H4 (cell line): ENCODE results near the gene KLC1. TPM values are rescaled to one million over a fixed set of nuclear protein-coding genes. Genes with fewer than 3 reads are reported as not detected.

Source experiments
- DNase-seq: peaks from one replicate; pipeline ENCODE4 v3.0.0-alpha.2; 2015; ENCODE audit warnings: low spot score
- total RNA-seq: library from RNA; depleted of rRNA; stranded (reverse); fragments of >200 nt; shearing (Covaris generic); gene quantifications from 2 replicates; pipeline ENCODE4 v1.2.3, GENCODE V29; 2014

Gene KLC1
- total RNA-seq, 1 experiment from 2014 or later = 75.5 TPM

DNA sequence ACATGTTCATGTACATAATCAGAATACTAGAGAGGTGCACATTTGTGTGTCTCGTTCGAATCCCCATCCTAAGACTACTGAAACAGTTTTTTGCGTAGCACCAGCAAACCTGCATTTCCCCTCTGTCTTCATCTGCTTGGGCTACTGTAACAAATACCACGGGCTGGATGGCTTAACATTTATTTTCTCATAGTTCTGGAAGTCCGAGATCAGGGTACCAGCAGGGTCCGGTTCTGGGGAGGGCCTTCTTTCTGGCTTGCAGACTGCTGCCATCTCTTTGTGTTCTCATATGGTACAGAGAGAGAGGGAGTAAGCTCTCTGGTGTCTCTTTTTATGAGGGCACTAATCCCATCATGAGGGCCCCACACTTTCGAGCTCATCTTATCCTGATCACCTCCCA is 30.6 kb downstream of the KLC1 start:
- DNase-seq = no peak

DNA sequence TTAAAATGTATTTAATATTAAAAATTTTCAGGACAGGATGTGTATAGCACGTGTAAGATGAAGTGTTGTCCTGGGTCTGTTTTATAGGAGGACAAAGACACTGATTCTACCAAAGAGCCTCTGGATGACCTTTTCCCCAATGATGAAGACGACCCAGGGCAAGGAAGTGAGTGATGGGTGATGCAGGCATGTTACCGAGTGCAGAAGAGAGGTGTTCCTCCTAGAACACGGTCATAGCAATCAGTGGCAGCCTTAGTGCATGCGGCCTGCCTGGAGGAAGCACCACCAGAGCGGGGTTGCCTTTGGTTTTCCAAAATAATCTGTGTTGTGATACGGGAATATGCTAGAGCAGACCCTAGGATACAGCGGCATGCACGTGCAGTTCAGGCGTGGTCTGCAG is 33.0 kb downstream of the KLC1 start:
- DNase-seq = no peak

DNA sequence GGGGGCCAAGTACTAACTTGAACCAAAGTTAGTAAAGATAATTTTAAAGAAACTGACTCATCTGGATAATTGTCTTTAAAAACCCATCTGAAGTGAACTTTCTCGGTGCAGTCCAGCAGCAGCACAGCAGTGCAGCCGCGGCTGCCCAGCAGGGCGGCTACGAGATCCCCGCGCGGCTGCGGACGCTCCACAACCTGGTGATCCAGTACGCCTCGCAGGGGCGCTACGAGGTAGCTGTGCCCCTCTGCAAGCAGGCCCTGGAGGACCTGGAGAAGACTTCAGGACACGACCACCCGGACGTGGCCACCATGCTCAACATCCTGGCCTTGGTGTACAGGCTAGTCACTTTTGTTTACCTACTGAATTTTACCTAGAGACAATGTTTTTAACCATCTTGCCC is 33.6 kb downstream of the KLC1 start:
- no peak for DNase-seq

DNA sequence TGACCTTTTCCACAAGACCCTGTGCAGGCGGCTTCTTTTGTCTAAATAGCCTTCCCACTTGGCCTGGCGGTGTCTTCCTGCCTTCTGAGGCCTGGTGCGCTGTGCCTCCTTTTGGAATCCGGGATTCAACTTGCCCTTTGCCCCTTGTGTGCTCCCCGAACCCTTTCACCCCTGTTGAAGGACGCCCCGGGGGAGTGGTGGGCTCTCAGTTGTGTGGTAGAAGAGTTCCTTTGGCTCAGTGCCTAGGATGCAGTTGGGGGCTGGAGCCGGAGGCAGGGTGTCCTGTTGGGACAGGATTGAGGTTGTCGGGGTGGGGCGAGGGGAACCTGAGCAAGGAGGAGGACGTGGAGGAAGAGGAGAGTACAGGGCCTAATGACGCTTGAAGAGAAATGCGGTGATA is 34.5 kb downstream of the KLC1 start:
- DNase-seq = no peak

DNA sequence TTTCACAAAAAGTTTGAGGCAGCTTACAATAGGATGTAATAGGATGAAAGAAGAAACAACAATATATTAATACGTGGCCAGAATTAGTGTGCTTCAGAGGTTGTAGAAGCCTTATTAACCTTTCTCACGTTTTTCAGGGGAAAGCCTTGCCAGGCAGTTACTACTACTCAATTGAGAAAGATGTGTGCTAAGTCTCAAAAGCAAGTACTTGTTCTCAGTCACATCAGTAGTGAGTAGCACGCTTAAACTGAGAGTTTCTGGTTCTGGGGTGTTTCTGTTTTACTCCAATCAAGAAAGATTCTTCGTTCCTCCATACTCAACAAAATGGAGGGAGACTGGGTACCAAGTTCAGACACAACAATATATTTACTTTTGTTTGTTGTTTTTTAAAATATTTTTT is 38.7 kb downstream of the KLC1 start:
- DNase-seq = no peak

DNA sequence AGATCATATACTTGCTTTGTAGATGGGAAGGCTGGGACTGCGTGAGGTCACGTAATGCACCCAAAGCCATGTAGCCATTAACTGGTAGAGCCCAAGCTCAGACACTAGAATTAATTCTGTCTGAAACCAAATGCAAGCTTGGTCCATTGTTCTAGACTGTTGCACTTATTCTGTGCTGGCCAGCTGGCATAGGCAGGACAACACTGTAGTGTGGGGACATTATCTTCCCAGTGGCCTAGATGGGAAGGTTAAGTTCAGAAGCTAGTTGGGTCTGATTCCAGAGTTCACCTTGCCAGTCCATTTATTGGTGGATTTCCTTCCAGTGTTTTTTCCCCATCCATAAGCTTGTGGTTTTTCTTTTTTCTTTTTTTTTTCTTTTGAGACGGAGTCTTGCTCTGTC is 39.1 kb downstream of the KLC1 start:
- DNase-seq = no peak

DNA sequence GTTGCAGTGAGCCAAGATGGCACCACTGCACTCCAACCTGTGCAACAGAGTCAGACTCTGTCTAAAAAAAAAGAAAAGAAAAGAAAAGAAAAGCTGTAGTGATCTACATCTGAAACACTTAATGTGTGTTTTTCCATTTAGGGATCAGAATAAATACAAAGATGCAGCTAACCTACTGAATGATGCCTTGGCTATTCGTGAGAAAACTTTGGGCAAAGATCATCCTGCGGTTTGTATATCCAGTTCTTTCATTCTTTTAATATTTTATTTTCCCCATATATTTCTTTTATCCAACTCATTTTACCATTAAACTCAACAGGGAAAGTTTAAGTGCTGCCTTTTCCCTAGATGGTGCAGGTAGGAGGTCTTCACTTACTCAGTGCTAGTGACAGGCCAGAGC is 40.4 kb downstream of the KLC1 start:
- DNase-seq = no peak

DNA sequence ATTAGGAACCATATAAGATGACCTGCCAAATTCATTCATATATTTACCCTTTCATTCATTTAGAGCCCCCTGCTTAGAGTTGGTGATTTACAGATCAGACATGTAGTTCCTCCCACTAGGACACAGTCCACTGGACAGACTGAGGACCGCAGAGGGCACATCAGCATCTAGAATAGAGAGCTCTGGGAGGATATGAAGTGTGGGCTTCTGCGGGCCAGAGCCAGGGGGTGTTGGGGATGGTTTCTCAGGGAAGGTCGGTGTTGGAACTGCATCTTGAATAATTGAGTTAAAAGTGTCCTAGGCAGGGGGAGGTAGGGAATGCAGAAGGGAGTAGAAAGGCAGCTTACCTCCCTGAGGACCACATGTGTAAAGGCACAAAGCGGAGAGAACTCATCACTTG is 42.9 kb downstream of the KLC1 start:
- no peak for DNase-seq

DNA sequence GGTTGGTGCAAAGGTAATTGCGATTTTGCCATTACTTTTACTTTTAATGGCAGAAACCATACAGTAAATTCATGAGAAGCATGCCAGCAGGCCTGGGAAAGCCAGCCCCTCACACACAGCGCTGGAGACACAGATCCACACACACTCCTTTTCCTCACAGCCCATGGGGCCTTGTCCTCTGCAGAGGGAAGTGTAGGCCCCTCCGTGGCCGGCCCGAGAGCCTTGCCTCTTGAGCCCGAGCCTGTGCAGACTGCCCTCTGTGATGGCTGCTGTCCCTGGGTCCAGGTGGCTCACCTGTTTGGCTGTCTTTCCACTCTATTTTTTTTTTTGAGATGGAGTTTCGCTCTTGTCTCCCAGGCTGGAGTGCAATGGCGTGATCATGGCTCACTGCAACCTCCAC is 46.9 kb downstream of the KLC1 start:
- DNase-seq = no peak

DNA sequence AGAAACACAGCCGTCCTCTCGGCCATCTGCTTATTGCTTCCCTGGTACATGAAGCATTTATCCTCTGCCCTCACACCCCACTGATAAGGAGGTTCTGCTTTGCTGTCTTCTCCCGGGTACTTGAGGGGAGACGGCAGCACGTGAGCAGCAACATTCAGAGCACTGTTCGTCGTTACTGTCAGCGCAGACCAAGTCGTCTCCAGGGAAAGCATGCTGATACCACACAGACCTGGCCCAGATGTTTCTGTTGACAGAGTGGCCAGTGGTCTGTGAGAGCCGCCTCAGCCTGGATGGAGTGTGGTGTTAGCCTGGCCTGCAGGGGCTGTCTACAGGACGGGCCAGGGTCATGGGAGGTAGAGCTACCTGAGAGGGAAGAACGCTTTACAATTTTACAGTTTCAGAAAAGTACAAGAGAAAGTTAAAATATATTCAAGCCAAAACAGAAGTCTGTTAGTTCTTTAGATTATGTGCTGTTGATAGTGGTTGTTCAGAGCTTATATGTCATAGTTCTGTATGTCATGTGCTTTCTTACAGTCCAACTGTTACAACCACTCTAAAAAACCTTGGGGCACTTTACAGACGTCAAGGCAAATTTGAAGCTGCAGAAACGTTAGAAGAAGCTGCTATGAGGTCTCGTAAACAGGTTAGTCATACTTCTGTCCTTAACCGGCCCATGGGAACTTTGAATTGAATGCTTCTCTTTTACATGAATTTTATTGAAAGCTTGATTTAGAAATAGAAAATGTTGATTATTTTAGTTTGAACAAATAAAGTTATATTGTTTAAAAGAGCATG is 48.1 kb downstream of the KLC1 start:
- DNase-seq = no peak

DNA sequence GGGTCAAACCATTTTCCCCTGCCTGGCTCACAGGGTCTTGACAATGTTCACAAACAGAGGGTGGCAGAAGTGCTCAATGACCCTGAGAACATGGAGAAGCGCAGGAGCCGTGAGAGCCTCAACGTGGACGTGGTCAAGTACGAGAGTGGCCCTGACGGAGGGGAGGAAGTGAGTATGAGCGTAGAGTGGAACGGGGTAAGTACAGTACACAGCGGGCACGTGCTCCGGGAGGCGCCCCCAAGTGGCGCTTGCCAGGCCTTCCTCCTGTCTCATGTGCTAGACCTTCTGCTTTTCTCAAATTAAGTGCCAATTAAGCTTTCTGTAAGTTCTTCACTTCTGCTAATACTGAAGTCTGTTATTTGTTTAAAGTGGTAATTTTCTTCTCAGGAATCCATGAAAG is 50.3 kb downstream of the KLC1 start:
- no peak for DNase-seq

DNA sequence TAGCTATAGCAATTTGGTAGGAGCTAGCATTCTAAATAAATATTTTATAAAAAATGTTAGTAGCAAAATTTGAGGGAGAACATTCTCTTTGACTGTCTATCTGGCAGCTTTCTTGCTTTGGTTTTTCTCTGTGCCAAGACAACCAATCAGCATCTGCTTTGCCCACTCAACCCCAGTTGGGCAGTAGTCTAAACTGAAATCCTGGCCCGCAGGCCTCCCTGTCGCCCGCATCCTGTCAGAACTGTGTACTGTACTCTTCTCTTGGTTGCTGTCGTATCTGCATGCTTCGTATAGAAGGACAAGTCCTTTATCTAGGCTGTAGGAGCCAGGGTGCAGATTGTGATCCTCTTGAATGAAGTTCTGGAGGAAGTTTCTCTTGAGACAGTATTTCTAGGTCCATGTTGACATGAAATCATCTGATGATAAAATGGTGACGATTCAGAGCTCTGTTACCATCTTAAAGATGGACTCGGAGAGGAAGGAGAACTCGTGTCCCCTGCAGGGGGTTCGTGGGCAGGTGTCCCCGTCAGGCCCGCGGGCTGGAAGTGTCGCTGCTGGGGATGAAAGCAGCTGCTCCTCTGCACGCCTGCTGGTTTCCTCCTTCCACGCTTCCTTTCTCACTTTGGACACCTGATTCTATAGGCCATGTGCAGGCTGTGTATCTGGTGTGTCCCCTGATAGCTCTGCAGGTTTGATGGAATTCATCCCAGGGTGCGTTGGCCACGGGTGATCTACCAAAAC is 51.6 kb downstream of the KLC1 start:
- no peak for DNase-seq

DNA sequence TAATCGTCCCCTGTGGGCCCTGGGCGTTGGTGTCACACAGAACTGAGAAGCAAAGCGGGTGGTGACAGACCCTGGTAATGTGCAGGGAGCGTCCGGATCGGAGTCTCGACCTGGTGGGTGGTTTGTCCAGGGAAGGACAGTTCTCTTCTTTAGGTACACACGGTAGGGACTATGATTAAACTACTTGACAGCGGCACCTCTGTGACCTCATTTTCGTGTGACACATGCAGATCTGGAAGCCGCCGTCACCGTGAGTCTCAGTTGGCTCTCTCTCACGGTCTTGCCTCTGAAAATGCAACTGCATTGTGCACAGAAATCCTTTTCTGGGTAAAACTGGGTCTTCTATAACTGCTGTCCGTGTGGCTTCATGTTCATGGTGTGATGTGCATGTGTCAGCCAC is 54.1 kb downstream of the KLC1 start:
- no peak for DNase-seq

DNA sequence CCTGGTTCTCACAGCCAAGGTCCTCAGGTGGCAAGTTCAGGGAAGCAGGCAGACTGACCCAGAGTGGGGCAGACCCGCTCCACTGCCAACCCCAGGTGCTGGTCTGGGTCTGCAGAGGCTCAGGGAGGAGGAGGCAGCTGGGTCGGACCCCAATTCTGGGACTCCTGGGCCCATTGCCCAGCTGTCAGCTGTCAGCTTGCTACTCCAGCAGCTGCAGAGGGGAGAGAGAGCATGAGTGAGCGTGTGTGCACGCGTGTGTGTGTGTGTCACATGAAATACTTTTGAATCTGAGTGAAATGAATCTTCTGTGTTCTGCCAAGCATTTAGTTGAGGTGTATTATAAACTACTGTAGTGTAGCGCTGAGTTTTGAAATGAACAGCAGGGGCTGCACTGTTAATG is 55.5 kb downstream of the KLC1 start:
- DNase-seq = no peak

DNA sequence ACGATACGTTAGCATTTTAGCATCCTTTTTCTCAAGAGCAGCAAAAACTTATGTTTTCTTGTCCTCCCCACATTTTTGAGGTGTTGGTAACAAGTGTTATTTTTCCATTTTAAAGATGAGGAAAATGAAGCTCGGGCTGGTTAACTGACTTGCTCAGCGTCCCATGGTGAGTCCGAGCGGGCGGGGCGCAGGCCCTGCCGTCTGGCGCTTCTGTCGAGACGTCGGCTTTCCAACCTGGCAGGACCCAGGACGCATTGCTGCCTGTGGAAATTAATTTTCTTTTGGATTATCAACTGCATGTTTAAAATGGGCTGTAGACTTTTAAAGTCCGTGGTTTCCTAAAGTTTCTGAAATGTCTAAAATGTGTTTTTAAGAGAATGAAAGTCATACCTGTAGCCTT is 55.9 kb downstream of the KLC1 start:
- DNase-seq = no peak

DNA sequence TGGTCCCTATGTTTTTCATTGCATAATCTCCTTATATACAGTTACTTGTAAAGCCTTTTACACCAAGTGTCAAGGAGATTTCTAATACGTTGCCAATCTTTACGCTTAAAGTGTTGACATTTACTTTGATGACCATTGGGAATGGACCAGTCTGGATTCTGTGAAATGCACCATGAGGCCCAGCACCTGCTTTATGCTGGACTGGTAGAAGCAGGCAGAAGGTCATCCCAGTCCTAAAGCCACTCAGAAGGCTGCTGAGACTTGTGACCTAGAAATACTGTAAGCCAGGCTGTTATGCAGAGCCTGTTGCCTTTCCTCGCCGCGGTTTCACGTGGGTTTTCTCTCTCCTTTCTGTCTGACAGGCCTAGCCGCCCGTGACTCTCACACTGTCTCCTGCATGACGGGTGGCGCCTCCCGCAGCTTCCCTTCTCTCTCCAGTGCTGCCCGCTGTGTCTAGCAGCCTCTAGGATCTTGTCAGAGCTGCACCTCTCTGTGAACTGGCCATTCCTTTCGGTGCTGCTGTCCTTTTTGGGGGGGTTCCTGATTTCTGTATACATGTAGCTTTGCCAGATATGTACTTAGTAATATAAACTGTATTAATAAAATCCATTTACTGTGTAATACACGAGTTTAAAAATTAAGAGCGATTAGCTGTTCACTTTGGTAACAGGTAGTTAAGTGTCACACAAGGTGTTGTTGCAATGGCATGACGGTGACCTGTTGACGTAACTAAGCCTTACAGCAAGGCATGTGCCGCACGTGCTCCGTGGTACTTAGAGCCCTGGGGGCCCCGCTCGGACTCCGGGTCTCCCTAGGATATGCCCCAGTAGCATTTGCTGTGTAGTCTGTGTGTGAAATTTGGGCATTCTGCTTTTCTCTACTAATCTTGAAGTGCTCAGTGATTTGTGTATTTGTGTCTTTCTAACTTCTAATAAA is 56.5 kb downstream of the KLC1 start:
- no peak for DNase-seq

DNA sequence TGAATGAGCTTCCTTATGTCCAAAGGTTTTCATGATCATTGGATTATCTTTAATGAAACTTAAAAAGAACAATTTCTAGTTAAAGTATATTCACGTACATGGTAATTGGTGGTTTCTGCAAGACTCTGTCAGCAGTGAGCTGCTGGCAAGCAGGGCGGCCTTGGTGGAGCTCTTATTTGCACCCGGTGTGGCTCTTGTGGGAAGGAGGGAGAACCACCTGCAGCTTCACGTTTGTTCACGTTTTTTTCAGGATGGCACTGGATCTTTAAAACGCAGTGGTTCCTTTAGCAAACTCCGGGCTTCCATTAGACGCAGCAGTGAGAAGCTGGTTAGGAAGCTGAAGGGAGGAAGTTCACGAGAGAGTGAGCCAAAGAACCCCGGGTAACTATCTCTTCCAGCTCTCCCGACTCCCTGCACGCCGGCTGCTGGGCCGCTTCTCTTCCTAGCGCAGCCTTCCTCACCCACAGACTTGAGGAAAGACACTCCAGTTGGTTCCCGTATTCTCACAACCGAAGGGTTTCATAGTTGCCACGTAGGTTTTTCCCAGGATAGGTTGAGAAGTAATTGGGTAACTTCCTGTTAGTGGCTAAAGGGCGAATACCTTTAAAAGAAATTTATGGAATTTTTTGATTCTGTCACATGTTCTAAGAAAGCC is 57.9 kb downstream of the KLC1 start:
- DNase-seq = no peak

DNA sequence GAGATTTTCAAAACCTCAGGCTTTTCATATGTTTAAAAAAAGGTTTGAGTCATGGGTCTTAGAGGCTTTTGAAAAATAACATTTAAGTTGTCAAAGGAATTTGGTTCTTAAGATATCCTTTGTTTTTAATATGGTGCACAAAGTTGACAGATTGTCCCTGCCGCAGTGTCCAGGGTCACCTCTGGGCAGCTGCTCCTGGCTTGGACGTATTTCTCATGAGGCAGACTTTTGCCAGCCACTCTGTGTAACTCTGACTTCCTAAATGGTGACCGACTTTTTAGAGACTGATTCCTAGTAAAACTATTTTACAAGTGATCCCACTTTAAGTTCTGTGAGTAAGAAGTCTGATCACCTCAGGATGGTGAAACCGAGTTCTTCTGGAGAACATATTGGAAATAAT is 58.7 kb downstream of the KLC1 start:
- no peak for DNase-seq

DNA sequence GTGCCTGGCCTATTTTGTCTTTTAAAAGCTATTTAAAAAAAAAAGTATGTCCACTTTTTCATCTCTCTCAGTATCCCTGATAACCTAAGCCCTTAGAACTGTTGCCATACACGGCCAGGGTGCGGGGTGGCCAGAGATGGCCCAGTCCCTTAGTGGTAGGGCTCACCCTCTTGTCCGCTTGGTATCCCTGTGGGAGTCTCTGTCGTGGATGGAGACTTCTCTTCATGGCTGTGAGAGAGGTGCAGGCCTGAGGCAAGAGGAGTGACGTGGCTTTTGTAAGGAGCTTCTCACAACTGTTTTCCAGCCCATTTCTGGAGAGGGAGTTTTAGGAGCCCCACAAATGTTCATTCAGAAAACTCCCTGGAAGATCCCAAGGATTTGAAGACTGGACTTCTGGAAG is 59.4 kb downstream of the KLC1 start:
- no peak for DNase-seq

DNA sequence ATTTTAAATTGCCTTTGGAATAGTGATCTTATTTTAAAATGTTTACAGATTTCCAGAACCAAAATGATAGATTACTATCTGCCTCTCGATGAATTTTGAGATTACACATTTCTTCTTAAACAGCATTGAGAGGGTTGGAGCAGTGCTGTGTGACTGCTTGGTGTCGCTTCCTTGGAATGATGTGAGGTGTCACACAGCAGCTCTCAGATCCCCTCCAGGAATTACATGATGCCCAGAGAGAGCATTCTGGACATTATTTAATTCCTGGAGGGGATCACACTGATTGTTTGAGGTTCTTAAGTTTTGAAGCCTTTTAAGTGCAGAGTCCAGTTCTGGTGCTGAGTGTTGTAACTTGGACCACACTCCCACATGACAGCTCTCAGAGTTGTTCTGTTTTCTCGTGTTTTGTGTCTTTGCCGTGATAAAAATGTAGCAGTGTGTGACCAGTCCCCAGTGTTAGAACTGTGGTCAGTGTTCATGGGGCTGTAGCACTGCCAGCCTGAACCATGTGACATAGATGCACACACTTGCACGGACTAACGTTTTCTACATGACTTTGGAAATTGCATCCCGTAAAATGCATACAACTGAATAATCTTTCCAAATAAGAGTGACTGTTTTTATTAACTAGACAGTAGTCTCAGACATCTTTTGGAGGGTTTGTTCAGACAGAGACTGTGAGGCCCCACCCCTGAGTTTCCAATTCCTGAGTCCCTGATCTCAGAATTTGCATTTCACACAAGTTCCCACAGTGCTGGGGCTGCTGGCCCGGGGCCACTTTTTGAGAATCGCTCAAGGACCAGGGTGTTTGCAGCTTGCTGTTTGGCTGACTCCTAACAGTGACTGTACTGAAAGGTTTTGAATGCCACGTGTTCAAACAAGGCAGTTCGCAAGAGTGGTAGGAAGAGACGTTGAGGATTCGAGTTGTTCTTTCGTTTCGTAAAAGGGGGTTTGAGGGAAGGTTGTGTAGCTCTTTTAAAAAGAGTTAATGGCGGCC is 60.2 kb downstream of the KLC1 start:
- no peak for DNase-seq

DNA sequence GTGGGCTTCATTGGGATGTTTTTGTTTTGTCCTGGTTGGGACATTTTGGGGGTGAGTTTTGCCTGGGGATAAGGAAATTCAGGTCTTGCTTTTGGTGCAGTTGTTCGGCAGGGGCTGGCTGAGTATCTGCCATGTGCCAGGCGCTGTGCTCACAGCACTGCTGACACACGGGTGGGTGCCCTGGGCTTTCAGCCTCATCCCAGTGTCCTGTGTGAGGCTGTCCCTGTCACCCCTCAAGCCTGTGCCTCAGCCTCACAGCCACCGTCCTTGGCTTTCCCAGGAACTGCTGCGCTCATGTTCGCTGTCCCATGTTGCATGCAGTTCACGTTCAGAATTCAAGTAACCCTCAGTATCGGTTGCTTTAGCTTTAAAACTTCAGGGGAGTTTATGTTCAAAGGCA is 61.3 kb downstream of the KLC1 start:
- no peak for DNase-seq
